Prostate gland (tissue), 2 donors: Measurements from ENCODE around the gene SPTAN1.

Experiments used
- POLR2A ChIP-seq: fragments of 450-650 bp; IDR thresholded peaks from one replicate; pipeline ENCODE4 v1.6.1; 2016; ENCODE audit warnings: antibody characterized with exemption, mild to moderate bottlenecking
- POLR2AphosphoS5 ChIP-seq: sonication (generic); formaldehyde crosslinking; IDR thresholded peaks from one replicate; pipeline ENCODE4 v1.6.1; 2017; ENCODE audit warnings: antibody characterized with exemption
- TF ChIP-seq, protein P1 (sequence below), 4 experiments: fragments of 200-600 bp in 2 of 4; fragments of 450-650 bp in 2 of 4; sonication (generic) in 2 of 4; IDR thresholded peaks; 1 replicate in 3 of 4; 2 replicates in 1 of 4; pipeline ENCODE4 v1.5.1; 2016 to 2019; ENCODE audit warnings: antibody characterized with exemption in 4 of 4, mild to moderate bottlenecking in 2 of 4, moderate library complexity in 2 of 4

DNA sequence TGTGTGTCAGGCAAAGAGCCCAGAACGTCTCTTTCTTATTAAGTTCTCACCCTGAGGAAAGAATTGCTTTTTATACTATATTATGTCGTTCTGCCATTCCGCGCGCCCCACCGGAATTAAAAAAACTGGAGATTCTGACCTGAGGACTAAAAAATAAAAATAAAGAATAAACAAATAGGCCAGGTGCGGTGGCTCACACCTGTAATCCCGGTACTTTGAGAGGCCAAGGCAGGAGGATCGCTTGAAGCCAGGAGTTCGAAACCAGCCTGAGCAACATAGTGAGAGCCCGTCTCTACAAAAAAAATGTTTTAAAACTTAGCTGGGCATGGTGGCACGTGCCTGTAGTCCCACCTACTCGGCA, 104.9 kb downstream of the SPTAN1 start:
- TF ChIP-seq, protein P1, sequence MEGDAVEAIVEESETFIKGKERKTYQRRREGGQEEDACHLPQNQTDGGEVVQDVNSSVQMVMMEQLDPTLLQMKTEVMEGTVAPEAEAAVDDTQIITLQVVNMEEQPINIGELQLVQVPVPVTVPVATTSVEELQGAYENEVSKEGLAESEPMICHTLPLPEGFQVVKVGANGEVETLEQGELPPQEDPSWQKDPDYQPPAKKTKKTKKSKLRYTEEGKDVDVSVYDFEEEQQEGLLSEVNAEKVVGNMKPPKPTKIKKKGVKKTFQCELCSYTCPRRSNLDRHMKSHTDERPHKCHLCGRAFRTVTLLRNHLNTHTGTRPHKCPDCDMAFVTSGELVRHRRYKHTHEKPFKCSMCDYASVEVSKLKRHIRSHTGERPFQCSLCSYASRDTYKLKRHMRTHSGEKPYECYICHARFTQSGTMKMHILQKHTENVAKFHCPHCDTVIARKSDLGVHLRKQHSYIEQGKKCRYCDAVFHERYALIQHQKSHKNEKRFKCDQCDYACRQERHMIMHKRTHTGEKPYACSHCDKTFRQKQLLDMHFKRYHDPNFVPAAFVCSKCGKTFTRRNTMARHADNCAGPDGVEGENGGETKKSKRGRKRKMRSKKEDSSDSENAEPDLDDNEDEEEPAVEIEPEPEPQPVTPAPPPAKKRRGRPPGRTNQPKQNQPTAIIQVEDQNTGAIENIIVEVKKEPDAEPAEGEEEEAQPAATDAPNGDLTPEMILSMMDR (IDR thresholded peaks at IDR 0.05), result no peak
- TF ChIP-seq POLR2A (no peak), POLR2AphosphoS5 (no peak)
